ENCODE measurements around the gene VAMP7. TPM values are rescaled to one million over a fixed set of nuclear protein-coding genes. Genes with fewer than 3 reads are reported as not detected.

Gene VAMP7
- total and polyA plus RNA-seq, 10 of the 15 experiments (the other 5 are each of a cell fraction or from before 2014, with no cell fraction given): 15.1 to 52.4 (median 35.8) TPM

GRCh38 chrX:155881158-155881993 lies at the start of gene VAMP7 (continued):
- TF ChIP-seq NKRF (conservative IDR thresholded peaks at IDR 0.05): peak; percentile 68; the same call in 1 of the 2 replicates
- TF ChIP-seq KLF5 (IDR thresholded peaks at IDR 0.05; ENCODE audit: partially characterized antibody): no peak
- TF ChIP-seq, protein P1, sequence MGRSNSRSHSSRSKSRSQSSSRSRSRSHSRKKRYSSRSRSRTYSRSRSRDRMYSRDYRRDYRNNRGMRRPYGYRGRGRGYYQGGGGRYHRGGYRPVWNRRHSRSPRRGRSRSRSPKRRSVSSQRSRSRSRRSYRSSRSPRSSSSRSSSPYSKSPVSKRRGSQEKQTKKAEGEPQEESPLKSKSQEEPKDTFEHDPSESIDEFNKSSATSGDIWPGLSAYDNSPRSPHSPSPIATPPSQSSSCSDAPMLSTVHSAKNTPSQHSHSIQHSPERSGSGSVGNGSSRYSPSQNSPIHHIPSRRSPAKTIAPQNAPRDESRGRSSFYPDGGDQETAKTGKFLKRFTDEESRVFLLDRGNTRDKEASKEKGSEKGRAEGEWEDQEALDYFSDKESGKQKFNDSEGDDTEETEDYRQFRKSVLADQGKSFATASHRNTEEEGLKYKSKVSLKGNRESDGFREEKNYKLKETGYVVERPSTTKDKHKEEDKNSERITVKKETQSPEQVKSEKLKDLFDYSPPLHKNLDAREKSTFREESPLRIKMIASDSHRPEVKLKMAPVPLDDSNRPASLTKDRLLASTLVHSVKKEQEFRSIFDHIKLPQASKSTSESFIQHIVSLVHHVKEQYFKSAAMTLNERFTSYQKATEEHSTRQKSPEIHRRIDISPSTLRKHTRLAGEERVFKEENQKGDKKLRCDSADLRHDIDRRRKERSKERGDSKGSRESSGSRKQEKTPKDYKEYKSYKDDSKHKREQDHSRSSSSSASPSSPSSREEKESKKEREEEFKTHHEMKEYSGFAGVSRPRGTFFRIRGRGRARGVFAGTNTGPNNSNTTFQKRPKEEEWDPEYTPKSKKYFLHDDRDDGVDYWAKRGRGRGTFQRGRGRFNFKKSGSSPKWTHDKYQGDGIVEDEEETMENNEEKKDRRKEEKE (IDR thresholded peaks at IDR 0.05): no peak
- TF ChIP-seq RAD21 (IDR thresholded peaks at IDR 0.05; ENCODE audit: insufficient read depth, low read depth, low read length): no peak
- peak; percentile 18 to 34; a peak in 1 of 4 replicates for TF ChIP-seq IKZF2 (IDR thresholded peaks at IDR 0.05)
- peak; percentile 61; the same call in 1 of the 2 replicates for TF ChIP-seq PML (IDR thresholded peaks at IDR 0.05; ENCODE audit: low read length)
- peak; percentile 53; the same call in 1 of the 2 replicates for TF ChIP-seq CBFB (IDR thresholded peaks at IDR 0.05; ENCODE audit: low read depth)
- TF ChIP-seq YY1 (IDR thresholded peaks at IDR 0.05; ENCODE audit: low read depth, low read length): peak; percentile 61
- peak; percentile 52; the same call in 1 of the 2 replicates for TF ChIP-seq JUND (IDR thresholded peaks at IDR 0.05; ENCODE audit: low read depth, low read length)
- TF ChIP-seq, protein P2, sequence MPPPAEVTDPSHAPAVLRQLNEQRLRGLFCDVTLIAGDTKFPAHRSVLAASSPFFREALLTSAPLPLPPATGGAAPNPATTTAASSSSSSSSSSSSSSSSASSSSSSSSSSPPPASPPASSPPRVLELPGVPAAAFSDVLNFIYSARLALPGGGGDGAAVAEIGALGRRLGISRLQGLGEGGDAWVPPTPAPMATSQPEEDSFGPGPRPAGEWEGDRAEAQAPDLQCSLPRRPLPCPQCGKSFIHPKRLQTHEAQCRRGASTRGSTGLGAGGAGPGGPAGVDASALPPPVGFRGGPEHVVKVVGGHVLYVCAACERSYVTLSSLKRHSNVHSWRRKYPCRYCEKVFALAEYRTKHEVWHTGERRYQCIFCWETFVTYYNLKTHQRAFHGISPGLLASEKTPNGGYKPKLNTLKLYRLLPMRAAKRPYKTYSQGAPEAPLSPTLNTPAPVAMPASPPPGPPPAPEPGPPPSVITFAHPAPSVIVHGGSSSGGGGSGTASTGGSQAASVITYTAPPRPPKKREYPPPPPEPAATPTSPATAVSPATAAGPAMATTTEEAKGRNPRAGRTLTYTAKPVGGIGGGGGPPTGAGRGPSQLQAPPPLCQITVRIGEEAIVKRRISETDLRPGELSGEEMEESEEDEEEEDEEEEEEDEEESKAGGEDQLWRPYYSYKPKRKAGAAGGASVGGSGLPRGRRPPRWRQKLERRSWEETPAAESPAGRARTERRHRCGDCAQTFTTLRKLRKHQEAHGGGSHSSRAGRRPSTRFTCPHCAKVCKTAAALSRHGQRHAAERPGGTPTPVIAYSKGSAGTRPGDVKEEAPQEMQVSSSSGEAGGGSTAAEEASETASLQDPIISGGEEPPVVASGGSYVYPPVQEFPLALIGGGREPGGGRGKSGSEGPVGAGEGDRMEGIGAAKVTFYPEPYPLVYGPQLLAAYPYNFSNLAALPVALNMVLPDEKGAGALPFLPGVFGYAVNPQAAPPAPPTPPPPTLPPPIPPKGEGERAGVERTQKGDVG (CRISPR knock-in tag; IDR thresholded peaks at IDR 0.05): no peak
- TF ChIP-seq RB1 (IDR thresholded peaks at IDR 0.05; ENCODE audit: borderline replicate concordance): peak; percentile 44; the same call in 1 of the 2 replicates
- no peak for TF ChIP-seq EP300 (IDR thresholded peaks at IDR 0.05; ENCODE audit: borderline replicate concordance in 1 of 2, control insufficient read depth in 1 of 2, low read depth in 2 of 2, low read length in 2 of 2)

All from GM12878 (cell line).